Naive thymus-derived CD4-positive, alpha-beta T cell (primary cell): ENCODE measurements around the gene KCNC4. TPM values are rescaled to one million over a fixed set of nuclear protein-coding genes. Genes with fewer than 3 reads are reported as not detected.

Experiments used
- ATAC-seq: fragments of 150-1000 bp; cut with Tn5 transposase; 2 replicates; pipeline ENCODE4 v1.10.0; 2021; ENCODE audit warnings: mild to moderate bottlenecking, moderate library complexity
- CTCF ChIA-PET: fragments of 350-600 bp; sonication (Branson Sonifier 250); formaldehyde crosslinking; loops from one replicate; lab custom pipeline; 2021; ENCODE audit warnings: antibody characterized with exemption; lab: Charles Lee
- POLR2A ChIA-PET: fragments of 350-600 bp; sonication (Branson Sonifier 250); formaldehyde crosslinking; loops from one replicate; lab custom pipeline; 2021; ENCODE audit warnings: antibody characterized with exemption, inconsistent platforms; lab: Charles Lee
- DNase-seq, 9 donors: peaks; one replicate each; pipeline versions ENCODE4 v3.0.0 to v3.0.0-alpha.2; 2020 to 2022; ENCODE audit warnings: mixed read lengths in 1 of 9
- H3K27ac ChIP-seq: one replicate; pipeline ENCODE4 v1.7.0; 2013; ENCODE audit warnings: mild to moderate bottlenecking, low read depth, low read length, moderate library complexity
- H3K27me3 ChIP-seq, 2 donors: one replicate each; pipeline ENCODE4 v1.7.0; 2013; ENCODE audit warnings: low read length in 2 of 2, mild to moderate bottlenecking in 2 of 2, moderate library complexity in 2 of 2; ENCODE audit not compliant: control insufficient read depth in 2 of 2, insufficient read depth in 2 of 2
- H3K36me3 ChIP-seq, 3 experiments: 1 replicate in 2 of 3; 2 replicates in 1 of 3; pipeline ENCODE4 v1.7.0; 2013; ENCODE audit warnings: low read length in 3 of 3, mild to moderate bottlenecking in 3 of 3, moderate library complexity in 1 of 3; ENCODE audit not compliant: insufficient read depth in 3 of 3, control insufficient read depth in 2 of 3
- H3K4me1 ChIP-seq, 2 donors: one replicate each; pipeline ENCODE4 v1.7.0; 2013; ENCODE audit warnings: low read length in 2 of 2, mild to moderate bottlenecking in 2 of 2, moderate library complexity in 1 of 2; ENCODE audit not compliant: control insufficient read depth in 2 of 2, insufficient read depth in 2 of 2
- H3K4me3 ChIP-seq: 2 replicates; pipeline ENCODE4 v1.7.0; 2013; ENCODE audit warnings: mild to moderate bottlenecking, low read length
- H3K9me3 ChIP-seq, 3 experiments: 1 replicate in 2 of 3; 2 replicates in 1 of 3; pipeline ENCODE4 v1.7.0; 2013; ENCODE audit warnings: low read length in 3 of 3; ENCODE audit not compliant: control insufficient read depth in 2 of 3
- H3K27ac Mint-ChIP-seq, 9 donors: one replicate each; pipeline ENCODE4 v1.8.0; 2020 to 2022; ENCODE audit warnings: mixed read lengths in 9 of 9, mild to moderate bottlenecking in 8 of 9, moderate library complexity in 5 of 9, inconsistent platforms in 2 of 9
- H3K27me3 Mint-ChIP-seq, 5 donors: one replicate each; pipeline ENCODE4 v1.8.0; 2021 to 2022; ENCODE audit warnings: mixed read lengths in 5 of 5, mild to moderate bottlenecking in 1 of 5
- H3K36me3 Mint-ChIP-seq, 5 donors: one replicate each; pipeline ENCODE4 v1.8.0; 2020 to 2022; ENCODE audit warnings: mixed read lengths in 5 of 5, mild to moderate bottlenecking in 3 of 5, inconsistent platforms in 1 of 5
- H3K4me1 Mint-ChIP-seq, 7 donors: one replicate each; pipeline ENCODE4 v1.8.0; 2020 to 2022; ENCODE audit warnings: mixed read lengths in 7 of 7, mild to moderate bottlenecking in 3 of 7, inconsistent platforms in 1 of 7
- H3K4me3 Mint-ChIP-seq, 10 donors: one replicate each; pipeline ENCODE4 v1.8.0; 2020 to 2022; ENCODE audit warnings: mild to moderate bottlenecking in 10 of 10, mixed read lengths in 10 of 10, moderate library complexity in 6 of 10, inconsistent platforms in 2 of 10
- H3K9me3 Mint-ChIP-seq, 11 donors: one replicate each; pipeline ENCODE4 v1.8.0; 2020 to 2022; ENCODE audit warnings: mixed read lengths in 11 of 11, mild to moderate bottlenecking in 4 of 11, inconsistent platforms in 1 of 11, moderate library complexity in 1 of 11
- intact Hi-C, 2 donors: fragments of 100-400 bp; cut with micrococcal nuclease; formaldehyde crosslinking; loops; one replicate each; pipeline ENCODE4 v1.15.1; 2023
- polyA plus RNA-seq, 2 donors: library from polyadenylated mRNA; unstranded; fragments of 300-500 nt; fragmentation: Illumina TruSeq; gene quantifications; one replicate each; pipeline ENCODE4 v1.2.3, GENCODE V29; 2021
- total RNA-seq, 6 experiments: library from RNA in 5 of 6; stranded (reverse) in 5 of 6; gene quantifications; 1 replicate in 5 of 6; 2 replicates in 1 of 6; pipeline ENCODE4 v1.2.3 and lab custom pipeline; 2021 to 2026

The KCNC4 gene
- total and polyA plus RNA-seq, 7 experiments from 2014 or later = 1.6 to 18.2 (median 10.1) TPM

DNA sequence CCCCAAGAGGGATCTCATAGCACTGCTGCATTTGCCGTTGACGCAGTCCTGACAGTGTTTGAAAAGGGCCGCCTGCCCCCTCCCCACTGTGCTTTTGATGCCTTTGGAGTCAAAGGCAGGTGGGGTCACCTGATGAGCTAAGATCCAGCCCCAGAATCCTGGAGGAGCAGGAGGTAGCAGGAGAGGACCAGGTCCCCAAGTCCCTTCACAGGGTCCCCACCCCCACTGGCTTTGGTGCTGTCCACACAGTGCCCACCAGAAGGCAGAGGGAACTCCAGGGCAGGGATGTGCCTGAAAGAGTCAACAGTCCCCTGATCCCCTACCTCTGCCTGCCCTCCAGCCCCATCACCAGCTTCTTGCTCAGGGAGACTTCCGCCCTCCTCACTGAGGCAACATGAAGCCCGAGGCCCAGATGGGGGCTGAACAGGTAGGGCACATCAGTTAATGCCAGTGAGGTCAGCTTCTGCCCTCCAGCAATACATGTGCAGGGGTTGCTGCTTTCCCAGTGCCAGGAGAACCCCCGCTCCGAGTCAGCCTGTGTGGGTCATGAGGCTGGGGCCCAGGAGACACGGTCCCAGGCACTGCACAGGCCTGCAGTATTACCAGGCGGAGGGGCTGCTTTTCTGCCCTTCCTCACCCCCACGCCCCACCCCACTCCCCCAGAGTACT is 8.8 kb upstream of the KCNC4 start:
- no peak overlapping the region for H3K27ac ChIP-seq
- POLR2A ChIA-PET = interaction anchor here (3.0 kb wide), 1 partner anchor 137 kb away, joined by 12 read pairs; the partner anchor contains the start of gene RBM15

DNA sequence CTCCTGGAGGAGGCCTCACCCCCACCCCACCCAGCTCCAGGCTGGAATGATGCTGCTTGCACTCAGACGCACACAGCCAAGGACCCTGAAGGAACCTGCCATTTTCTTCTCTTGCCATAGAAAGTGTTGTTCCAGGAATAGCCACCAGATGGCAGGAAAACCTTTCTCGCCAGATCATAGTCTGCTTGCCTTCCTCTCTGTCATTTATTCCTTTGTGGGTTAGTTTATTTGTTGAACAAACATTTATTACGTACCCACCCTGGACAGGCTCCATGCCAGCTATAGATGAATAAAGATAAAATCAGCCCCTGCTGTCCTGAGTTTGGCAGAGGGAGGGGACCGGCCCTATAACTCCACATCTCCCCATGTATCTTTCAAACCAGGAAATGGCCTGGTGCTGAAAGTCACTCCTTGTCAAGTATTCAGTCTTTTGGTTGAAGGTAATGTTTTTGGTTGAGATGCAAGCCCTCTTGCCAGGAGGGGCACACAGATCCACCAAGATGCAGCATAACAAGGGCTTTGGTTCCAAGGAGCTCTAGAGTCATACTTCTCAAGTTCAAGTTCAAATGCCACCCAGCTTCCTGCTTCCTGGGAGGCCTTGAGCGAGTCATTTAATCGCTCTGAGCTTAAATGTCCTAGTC is 7.0 kb upstream of the KCNC4 start:
- POLR2A ChIA-PET = interaction anchor here (0.6 to 3.0 kb wide), 7 partner anchors 10 to 740 kb away, joined by 3 to 12 read pairs (median 4); partner anchors contain the start of gene RBM15
- intact Hi-C loops = loop anchor here (1.0 to 10.0 kb wide), 6 partner anchors 109 to 718 kb away; partner anchors contain the start of genes ATXN7L2 (in 1 of the 2) and LAMTOR5 (in 1 of the 2)
- no peaks in the 10 kb centered on the region for H3K36me3 Mint-ChIP-seq
- peak; percentile 31 to 83 (median 74) for DNase-seq
- no peak overlapping the region for H3K27ac ChIP-seq
- peak overlapping the region; percentile 53 to 92 (median 87) for H3K27ac Mint-ChIP-seq
- CTCF ChIA-PET = interaction anchor here (0.7 to 6.3 kb wide), 17 partner anchors 9 to 1250 kb away, joined by 3 to 142 read pairs (median 4); no protein-coding TSS in a partner anchor
- no peaks in the 10 kb centered on the region for H3K36me3 ChIP-seq
- ATAC-seq = peak; percentile 71
- no peak overlapping the region for H3K4me3 ChIP-seq
- peaks cover 13 to 32% (median 23%) of the 10 kb centered on the region in 7 donors for H3K4me1 Mint-ChIP-seq
- no peaks in the 10 kb centered on the region for H3K9me3 ChIP-seq
- no peaks in the 10 kb centered on the region for H3K27me3 Mint-ChIP-seq
- peak overlapping the region in 5 of 10 donors; percentile 1 to 26 (median 18) for H3K4me3 Mint-ChIP-seq
- peaks cover 8 to 20% of the 10 kb centered on the region in 2 donors for H3K4me1 ChIP-seq
- no peaks in the 10 kb centered on the region for H3K9me3 Mint-ChIP-seq
- no peaks in the 10 kb centered on the region for H3K27me3 ChIP-seq

More for the DNA sequence above, 8.8 kb upstream of the KCNC4 start:
- Mint-ChIP-seq H3K27ac (no peak overlapping the region), H3K4me1 (peaks cover 9 to 17% (median 11%) of the 10 kb centered on the region in 7 donors), H3K27me3 (no peaks in the 10 kb centered on the region), H3K4me3 (no peak overlapping the region), H3K9me3 (no peaks in the 10 kb centered on the region), H3K36me3 (no peaks in the 10 kb centered on the region)
- no peaks in the 10 kb centered on the region for H3K9me3 ChIP-seq
- no peaks in the 10 kb centered on the region for H3K36me3 ChIP-seq
- peaks cover 8 to 11% of the 10 kb centered on the region in 2 donors for H3K4me1 ChIP-seq
- no peak overlapping the region for H3K4me3 ChIP-seq
- no peak for ATAC-seq
- H3K27me3 ChIP-seq = no peaks in the 10 kb centered on the region
- CTCF ChIA-PET = interaction anchor here (0.8 to 6.3 kb wide), 7 partner anchors 11 to 295 kb away, joined by 3 to 142 read pairs (median 31); no protein-coding TSS in a partner anchor
- DNase-seq = no peak
- intact Hi-C loops = loop anchor here (5.0 to 10.0 kb wide), 2 partner anchors 416 to 716 kb away; partner anchors contain the start of gene ATXN7L2 (in 1 of the 2)

DNA sequence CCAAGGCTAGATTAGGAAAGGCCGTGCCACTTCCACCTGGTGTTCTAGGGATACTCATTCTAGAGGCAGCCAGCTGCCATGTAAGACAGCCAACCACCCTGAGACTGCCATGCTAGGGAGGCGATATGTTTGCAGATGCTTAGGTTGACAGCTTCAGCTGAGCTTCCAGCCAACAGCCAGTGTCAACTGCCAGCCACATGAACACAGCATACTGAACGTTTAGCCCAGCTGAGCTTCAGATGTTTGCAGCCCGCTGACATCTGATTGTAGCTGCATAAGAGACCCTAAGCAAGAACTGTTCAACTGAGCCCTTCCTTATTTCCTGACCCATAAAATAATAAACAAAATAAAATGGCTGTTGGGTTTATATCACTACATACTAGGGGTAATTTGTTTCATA is 5.0 kb upstream of the KCNC4 start:
- DNase-seq = no peak
- H3K27ac Mint-ChIP-seq = peak overlapping the region in 4 of 9 donors; percentile 11 to 89 (median 70)
- no peaks in the 10 kb centered on the region for H3K9me3 ChIP-seq
- no peak overlapping the region for H3K4me3 Mint-ChIP-seq
- intact Hi-C loops = loop anchor here (5.0 to 10.0 kb wide), 5 partner anchors 42 to 993 kb away; partner anchors contain the start of genes ATXN7L2 (in 1 of the 2) and SARS1 (in 1 of the 2)
- H3K4me3 ChIP-seq = no peak overlapping the region
- H3K27me3 Mint-ChIP-seq = no peaks in the 10 kb centered on the region
- H3K27ac ChIP-seq = no peak overlapping the region
- no peak for ATAC-seq
- ChIA-PET CTCF (interaction anchor here (0.9 to 6.3 kb wide), 6 partner anchors 10 to 291 kb away, joined by 3 to 142 read pairs (median 14); no protein-coding TSS in a partner anchor), POLR2A (interaction anchor here (1.3 to 1.8 kb wide), 2 partner anchors 108 to 203 kb away, joined by 4 read pairs; no protein-coding TSS in a partner anchor)
- H3K9me3 Mint-ChIP-seq = no peaks in the 10 kb centered on the region
- H3K4me1 Mint-ChIP-seq = peaks cover 26 to 48% (median 40%) of the 10 kb centered on the region in 7 donors
- peaks cover 14 to 31% of the 10 kb centered on the region in 2 donors for H3K4me1 ChIP-seq
- H3K36me3 Mint-ChIP-seq = peaks cover 0 to 1% (median 0%) of the 10 kb centered on the region in 5 donors
- H3K36me3 ChIP-seq = no peaks in the 10 kb centered on the region
- no peaks in the 10 kb centered on the region for H3K27me3 ChIP-seq

- peak overlapping the region in 6 of 9 donors; percentile 11 to 62 (median 34) for H3K27ac Mint-ChIP-seq
- H3K4me1 Mint-ChIP-seq = peaks cover 26 to 48% (median 40%) of the 10 kb centered on the region in 7 donors
- H3K9me3 ChIP-seq = no peaks in the 10 kb centered on the region
- ChIA-PET CTCF (interaction anchor here (0.9 to 6.3 kb wide), 7 partner anchors 10 to 290 kb away, joined by 3 to 252 read pairs (median 25); no protein-coding TSS in a partner anchor), POLR2A (interaction anchor here (4.4 kb wide), 1 partner anchor 108 kb away, joined by 37 read pairs; no protein-coding TSS in a partner anchor)
- no peaks in the 10 kb centered on the region for H3K36me3 ChIP-seq
- H3K4me1 ChIP-seq = peaks cover 14 to 31% of the 10 kb centered on the region in 2 donors
- H3K36me3 Mint-ChIP-seq = peaks cover 0 to 1% (median 0%) of the 10 kb centered on the region in 5 donors
- no peak for ATAC-seq
- DNase-seq = no peak
- no peaks in the 10 kb centered on the region for H3K9me3 Mint-ChIP-seq
- no peak overlapping the region for H3K27ac ChIP-seq
- no peaks in the 10 kb centered on the region for H3K27me3 ChIP-seq
- no peak overlapping the region for H3K4me3 ChIP-seq
- no peak overlapping the region for H3K4me3 Mint-ChIP-seq
- no peaks in the 10 kb centered on the region for H3K27me3 Mint-ChIP-seq
- intact Hi-C loops = loop anchor here (2.0 to 10.0 kb wide), 6 partner anchors 42 to 993 kb away; partner anchors contain the start of genes ATXN7L2 (in 1 of the 2) and SARS1 (in 1 of the 2)
Measured at GRCh38 chr1:110205591-110206155, 4.4 kb upstream of the KCNC4 start.

DNA sequence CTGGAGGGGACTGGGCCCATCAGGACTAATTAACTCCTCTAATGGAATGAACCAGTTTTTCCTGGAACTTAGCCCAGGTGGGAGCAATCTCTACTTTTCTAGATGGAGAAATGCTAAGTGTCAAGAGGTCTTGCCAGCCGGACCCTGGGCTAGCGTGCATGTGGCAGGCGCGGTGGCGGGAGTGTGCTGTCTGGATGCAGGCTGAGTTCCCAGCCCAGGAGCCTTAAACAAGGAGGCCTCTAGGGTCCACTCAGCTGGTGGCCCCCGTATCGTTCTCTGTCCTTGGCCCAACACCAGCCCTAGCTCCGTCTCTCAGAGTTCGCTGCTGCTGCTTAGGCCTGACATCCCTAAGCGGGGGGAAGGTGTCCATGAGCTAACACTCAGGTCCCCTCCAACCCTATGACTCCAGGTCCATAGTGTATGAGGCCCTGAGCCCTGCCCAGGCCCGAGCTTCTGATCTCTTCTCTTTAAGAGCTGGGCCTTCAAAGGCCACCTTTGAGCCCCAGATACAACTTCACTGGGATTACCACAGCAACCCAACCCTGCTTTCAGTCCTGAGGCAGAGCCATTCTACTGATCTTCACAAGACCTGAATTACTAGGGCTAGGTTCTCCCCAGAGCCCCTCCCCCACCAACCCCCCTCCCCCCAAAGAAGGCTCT is 3.7 kb upstream of the KCNC4 start:
- ATAC-seq = no peak
- peaks cover 0 to 5% (median 0%) of the 10 kb centered on the region in 5 donors for H3K27me3 Mint-ChIP-seq
- peak overlapping the region in 3 of 9 donors; percentile 17 to 31 (median 21) for H3K27ac Mint-ChIP-seq
- Histone ChIP-seq H3K4me1 (peaks cover 14 to 31% of the 10 kb centered on the region in 2 donors), H3K27ac (no peak overlapping the region), H3K36me3 (no peaks in the 10 kb centered on the region), H3K9me3 (no peaks in the 10 kb centered on the region), H3K4me3 (no peak overlapping the region), H3K27me3 (no peaks in the 10 kb centered on the region)
- H3K36me3 Mint-ChIP-seq = peaks cover 0 to 1% (median 0%) of the 10 kb centered on the region in 5 donors
- H3K4me3 Mint-ChIP-seq = no peak overlapping the region
- peaks cover 28 to 48% (median 40%) of the 10 kb centered on the region in 7 donors for H3K4me1 Mint-ChIP-seq
- CTCF ChIA-PET = interaction anchor here (0.5 to 5.2 kb wide), 13 partner anchors 9 to 290 kb away, joined by 3 to 252 read pairs (median 8); no protein-coding TSS in a partner anchor
- POLR2A ChIA-PET = interaction anchor here (4.4 to 7.7 kb wide), 2 partner anchors 107 to 133 kb away, joined by 37 to 118 read pairs; partner anchors contain the start of gene RBM15
- H3K9me3 Mint-ChIP-seq = no peaks in the 10 kb centered on the region
- intact Hi-C loops = loop anchor here (2.0 to 10.0 kb wide), 6 partner anchors 41 to 994 kb away; partner anchors contain the start of genes ATXN7L2 (in 1 of the 2) and SARS1 (in 1 of the 2)
- no peak for DNase-seq
